Measurements from ENCODE around the gene LY6G6C.

DNA sequence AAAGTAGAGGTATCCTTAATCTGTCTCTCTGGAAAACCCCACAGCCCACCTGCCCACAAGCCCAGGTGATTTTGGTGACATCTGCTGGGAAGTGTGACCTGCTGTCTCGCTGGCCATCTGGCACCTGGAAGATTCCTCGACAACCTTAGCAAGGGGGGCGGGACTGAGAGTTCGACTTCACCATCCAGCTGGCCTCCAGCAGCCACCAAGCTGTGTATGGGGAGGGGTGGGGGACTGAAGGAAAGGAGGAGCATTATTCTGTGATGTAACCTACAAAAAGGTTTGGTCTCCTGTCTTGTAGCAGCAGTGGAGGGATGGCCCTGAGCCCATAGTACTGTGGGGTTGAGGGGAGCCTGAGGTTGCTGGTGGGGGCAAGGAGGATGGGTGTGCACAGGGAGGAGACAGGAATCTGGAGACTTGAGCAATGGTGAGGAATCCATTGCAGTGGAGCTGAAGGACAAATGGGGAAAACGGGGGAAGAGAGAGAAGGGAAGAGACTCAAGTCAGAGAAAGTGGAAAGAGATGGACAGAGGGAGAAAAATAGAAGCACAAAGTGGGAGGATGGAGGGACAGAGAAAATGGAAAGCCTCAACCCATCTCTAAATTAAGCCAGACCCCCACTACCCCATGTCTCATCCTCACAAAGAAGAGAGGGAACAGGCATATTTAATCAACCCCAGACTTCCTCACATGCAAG lies 10.9 kb downstream of the LY6G6C start:
- no peak for TF ChIP-seq MTA2 (IDR thresholded peaks at IDR 0.05; ENCODE audit: low read depth)
- no peak for TF ChIP-seq ZNF274 (IDR thresholded peaks at IDR 0.05; ENCODE audit: insufficient read depth, insufficient read length)
- no peak for TF ChIP-seq SMC3 (IDR thresholded peaks at IDR 0.05; ENCODE audit: borderline replicate concordance, low read length)
- TF ChIP-seq, protein P1, sequence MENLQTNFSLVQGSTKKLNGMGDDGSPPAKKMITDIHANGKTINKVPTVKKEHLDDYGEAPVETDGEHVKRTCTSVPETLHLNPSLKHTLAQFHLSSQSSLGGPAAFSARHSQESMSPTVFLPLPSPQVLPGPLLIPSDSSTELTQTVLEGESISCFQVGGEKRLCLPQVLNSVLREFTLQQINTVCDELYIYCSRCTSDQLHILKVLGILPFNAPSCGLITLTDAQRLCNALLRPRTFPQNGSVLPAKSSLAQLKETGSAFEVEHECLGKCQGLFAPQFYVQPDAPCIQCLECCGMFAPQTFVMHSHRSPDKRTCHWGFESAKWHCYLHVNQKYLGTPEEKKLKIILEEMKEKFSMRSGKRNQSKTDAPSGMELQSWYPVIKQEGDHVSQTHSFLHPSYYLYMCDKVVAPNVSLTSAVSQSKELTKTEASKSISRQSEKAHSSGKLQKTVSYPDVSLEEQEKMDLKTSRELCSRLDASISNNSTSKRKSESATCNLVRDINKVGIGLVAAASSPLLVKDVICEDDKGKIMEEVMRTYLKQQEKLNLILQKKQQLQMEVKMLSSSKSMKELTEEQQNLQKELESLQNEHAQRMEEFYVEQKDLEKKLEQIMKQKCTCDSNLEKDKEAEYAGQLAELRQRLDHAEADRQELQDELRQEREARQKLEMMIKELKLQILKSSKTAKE (IDR thresholded peaks at IDR 0.05; ENCODE audit: low read depth, poor library complexity, severe bottlenecking) = no peak
- TF ChIP-seq BHLHE40 (IDR thresholded peaks at IDR 0.05; ENCODE audit: borderline replicate concordance in 1 of 2, low read depth in 2 of 2, low read length in 1 of 2) = no peak
- no peak for TF ChIP-seq MXI1 (IDR thresholded peaks at IDR 0.05; ENCODE audit: low read depth, low read length)
- no peak for TF ChIP-seq MEF2B (IDR thresholded peaks at IDR 0.05; ENCODE audit: partially characterized antibody, poor library complexity, severe bottlenecking)
- no peak for TF ChIP-seq POLR2A (IDR thresholded peaks at IDR 0.05; ENCODE audit: low read depth, low read length)
- TF ChIP-seq, protein P2, sequence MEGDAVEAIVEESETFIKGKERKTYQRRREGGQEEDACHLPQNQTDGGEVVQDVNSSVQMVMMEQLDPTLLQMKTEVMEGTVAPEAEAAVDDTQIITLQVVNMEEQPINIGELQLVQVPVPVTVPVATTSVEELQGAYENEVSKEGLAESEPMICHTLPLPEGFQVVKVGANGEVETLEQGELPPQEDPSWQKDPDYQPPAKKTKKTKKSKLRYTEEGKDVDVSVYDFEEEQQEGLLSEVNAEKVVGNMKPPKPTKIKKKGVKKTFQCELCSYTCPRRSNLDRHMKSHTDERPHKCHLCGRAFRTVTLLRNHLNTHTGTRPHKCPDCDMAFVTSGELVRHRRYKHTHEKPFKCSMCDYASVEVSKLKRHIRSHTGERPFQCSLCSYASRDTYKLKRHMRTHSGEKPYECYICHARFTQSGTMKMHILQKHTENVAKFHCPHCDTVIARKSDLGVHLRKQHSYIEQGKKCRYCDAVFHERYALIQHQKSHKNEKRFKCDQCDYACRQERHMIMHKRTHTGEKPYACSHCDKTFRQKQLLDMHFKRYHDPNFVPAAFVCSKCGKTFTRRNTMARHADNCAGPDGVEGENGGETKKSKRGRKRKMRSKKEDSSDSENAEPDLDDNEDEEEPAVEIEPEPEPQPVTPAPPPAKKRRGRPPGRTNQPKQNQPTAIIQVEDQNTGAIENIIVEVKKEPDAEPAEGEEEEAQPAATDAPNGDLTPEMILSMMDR (IDR thresholded peaks at IDR 0.05 in 2 of 3, conservative IDR thresholded peaks at IDR 0.05 in 1 of 3; ENCODE audit: control insufficient read depth in 2 of 3, extremely low read depth in 1 of 3, insufficient read depth in 1 of 3, low read depth in 3 of 3, low read length in 3 of 3) = no peak
- TF ChIP-seq POLR2AphosphoS5 (IDR thresholded peaks at IDR 0.05; ENCODE audit: low read length) = no peak

Data from GM12878 (cell line).